GM12878 (cell line): Measurements from ENCODE around the gene TLNRD1. TPM values are rescaled to one million over a fixed set of nuclear protein-coding genes. Genes with fewer than 3 reads are reported as not detected.
A peak's percentile ranks its signal among the peaks of the same experiment; 100 is the strongest.

ENCODE experiments used
- ATAC-seq: fragments of 200-7000 bp; cut with Tn5 transposase; 3 replicates; pipeline ENCODE4 v1.9.1; 2020; ENCODE audit warnings: mild to moderate bottlenecking, moderate library complexity
- BruUV-seq: library from RNA; stranded (reverse); fragments of 400-500 nt; replicated peaks from 2 replicates; lab custom pipeline; 2021; lab: Mats Ljungman, UMichigan
- CTCF ChIA-PET: fragments of 300-600 bp; sonication (Branson Sonifier 250); formaldehyde crosslinking; extraction: SDS; loops from one replicate; lab custom pipeline; 2021; ENCODE audit warnings: inconsistent platforms; lab: Yijun Ruan, JAX
- POLR2A ChIA-PET: fragments of 350-600 bp; formaldehyde crosslinking; extraction: SDS; loops from one replicate; lab custom pipeline; 2021; ENCODE audit warnings: inconsistent platforms; lab: Charles Lee
- RAD21 ChIA-PET: fragments of 300-600 bp; sonication (Branson Sonifier 250); formaldehyde crosslinking; loops from one replicate; lab custom pipeline; 2023; ENCODE audit warnings: antibody characterized with exemption; ENCODE audit not compliant: unreplicated experiment; lab: Charles Lee
- SMC1A ChIA-PET: fragments of 300-600 bp; sonication (Branson Sonifier 250); formaldehyde crosslinking; loops from one replicate; lab custom pipeline; 2023; ENCODE audit not compliant: unreplicated experiment, uncharacterized antibody; lab: Charles Lee
- DNase-seq: peaks from one replicate; pipeline ENCODE4 v3.0.0-alpha.2; 2011; ENCODE audit warnings: low read depth, low spot score
- FAIRE-seq: peaks from 3 replicates; lab custom pipeline; 2011; peaks lifted over from hg19 to GRCh38; lab: Jason Lieb, UNC
- H2AFZ ChIP-seq: 2 replicates; pipeline ENCODE4 v1.6.0; 2011; ENCODE audit warnings: low read depth, low read length, control low read depth; ENCODE audit not compliant: control insufficient read depth
- H3K27ac ChIP-seq: 2 replicates; pipeline ENCODE4 v1.5.1; 2011; ENCODE audit warnings: control low read depth; ENCODE audit not compliant: control insufficient read depth, insufficient read depth
- H3K27me3 ChIP-seq, 2 experiments: replicated peaks in 1 of 2; 2 replicates each; pipeline versions ENCODE4 v1.6.0 to v1.6.1; 2011; ENCODE audit warnings: low read length in 1 of 2; ENCODE audit not compliant: control insufficient read depth in 2 of 2, insufficient read depth in 2 of 2
- H3K36me3 ChIP-seq, 2 experiments: 2 replicates each; pipeline ENCODE4 v1.5.1; 2011; ENCODE audit warnings: low read length in 1 of 2; ENCODE audit not compliant: control insufficient read depth in 2 of 2, insufficient read depth in 2 of 2
- H3K4me1 ChIP-seq: 2 replicates; pipeline ENCODE4 v1.6.1; 2011; ENCODE audit warnings: mild to moderate bottlenecking, low read length, moderate library complexity, mixed read lengths; ENCODE audit not compliant: control insufficient read depth, insufficient read depth
- H3K4me2 ChIP-seq: 2 replicates; pipeline ENCODE4 v1.6.0; 2011; ENCODE audit warnings: control low read depth; ENCODE audit not compliant: control insufficient read depth, insufficient read depth
- H3K4me3 ChIP-seq: fragments of 200-600 bp; sonication (generic); 2 replicates; pipeline ENCODE4 v1.5.1; 2016
- H3K79me2 ChIP-seq: 2 replicates; pipeline ENCODE4 v1.6.0; 2011; ENCODE audit warnings: low read length; ENCODE audit not compliant: control insufficient read depth, insufficient read depth
- H3K9ac ChIP-seq: 2 replicates; pipeline ENCODE4 v1.8.0; 2011; ENCODE audit warnings: low read length, control low read depth, mixed read lengths; ENCODE audit not compliant: control insufficient read depth, insufficient read depth
- H3K9me3 ChIP-seq: replicated peaks from 3 replicates; pipeline ENCODE4 v1.5.1; 2011; ENCODE audit warnings: mild to moderate bottlenecking, low read length; ENCODE audit not compliant: control insufficient read depth, insufficient read depth
- H4K20me1 ChIP-seq: 2 replicates; pipeline ENCODE4 v1.6.0; 2011; ENCODE audit not compliant: control insufficient read depth, insufficient read depth
- CTCF ChIP-seq, 3 experiments: IDR thresholded peaks in 2 of 3; conservative IDR thresholded peaks in 1 of 3; 2 replicates each; pipeline ENCODE4 v1.5.1; 2011; ENCODE audit warnings: low read depth in 3 of 3, low read length in 3 of 3, mild to moderate bottlenecking in 3 of 3, control low read depth in 2 of 3, moderate library complexity in 2 of 3, inconsistent platforms in 1 of 3, mixed read lengths in 1 of 3; ENCODE audit not compliant: control insufficient read depth in 2 of 3, insufficient read depth in 1 of 3; ENCODE audit errors: extremely low read depth in 1 of 3
- ELK1 ChIP-seq: IDR thresholded peaks from 2 replicates; pipeline ENCODE4 v1.6.1; 2012; ENCODE audit warnings: low read depth, low read length, improper control_type of control experiment
- JUNB ChIP-seq: IDR thresholded peaks from 2 replicates; pipeline ENCODE4 v1.6.1; 2016; ENCODE audit warnings: antibody characterized with exemption, mild to moderate bottlenecking
- MEF2B ChIP-seq: fragments of 450-650 bp; IDR thresholded peaks from 2 replicates; pipeline ENCODE4 v1.6.1; 2018; ENCODE audit warnings: mild to moderate bottlenecking, moderate library complexity; ENCODE audit not compliant: partially characterized antibody, poor library complexity, severe bottlenecking
- RCOR1 ChIP-seq: conservative IDR thresholded peaks from 2 replicates; pipeline ENCODE4 v1.6.1; 2012; ENCODE audit warnings: low read depth, low read length, improper control_type of control experiment
- RFX5 ChIP-seq: IDR thresholded peaks from 2 replicates; pipeline ENCODE4 v1.6.1; 2011; ENCODE audit warnings: low read depth, low read length, improper control_type of control experiment
- SMAD1 ChIP-seq: fragments of 450-650 bp; IDR thresholded peaks from 2 replicates; pipeline ENCODE4 v1.6.1; 2018; ENCODE audit warnings: mild to moderate bottlenecking, low read depth; ENCODE audit not compliant: partially characterized antibody
- STAT3 ChIP-seq: IDR thresholded peaks from 2 replicates; pipeline ENCODE4 v1.6.1; 2011; ENCODE audit warnings: low read depth, low read length, improper control_type of control experiment
- YY1 ChIP-seq: IDR thresholded peaks from 2 replicates; pipeline ENCODE4 v1.6.1; 2011; ENCODE audit warnings: low read depth, mild to moderate bottlenecking, low read length
- ZBTB33 ChIP-seq: fragments of 450-650 bp; IDR thresholded peaks from 2 replicates; pipeline ENCODE4 v1.6.1; 2017; ENCODE audit warnings: mild to moderate bottlenecking
- ZNF274 ChIP-seq: IDR thresholded peaks from one replicate; pipeline ENCODE4 v1.8.0; 2011; ENCODE audit not compliant: insufficient read length, insufficient read depth
- WGBS: methylation state at CpG from one replicate; pipeline ENCODE4 v1.1.6; 2016; ENCODE audit warnings: low lambda C conversion rate; ENCODE audit not compliant: insufficient replicate concordance, insufficient coverage; ENCODE audit errors: missing lambda C conversion rate; 5-methylcytosine and 5-hydroxymethylcytosine counted together
- in situ Hi-C: fragments of 300-500 bp; cut with MboI; formaldehyde crosslinking; loops from 9 replicates; pipeline ENCODE4 v1.14.3; 2018; ENCODE audit warnings: mixed read lengths
- intact Hi-C: fragments of 100-400 bp; cut with micrococcal nuclease; formaldehyde crosslinking; loops from one replicate; pipeline ENCODE4 v1.14.2; 2022; ENCODE audit not compliant: unreplicated experiment
- polyA plus RNA-seq, 11 experiments: library from polyadenylated mRNA; depleted of rRNA in 4 of 11; unstranded in 6 of 11; stranded (reverse) in 5 of 11; fragments of >200 nt; fragmentation: Nextera tagmentation in 4 of 11; fragmentation: Illumina TruSeq in 1 of 11; extraction: Ambion mirVana in 4 of 11; extraction: Trizol in 1 of 11; gene quantifications; 1 replicate in 1 of 11; 2 replicates in 10 of 11; pipeline versions ENCODE4 v1.2.1 to v1.2.3, GENCODE V29; 2011 to 2016; ENCODE audit warnings: inconsistent platforms in 2 of 11, missing spikeins in 2 of 11, low read depth in 1 of 11
- total RNA-seq, 4 experiments: library from RNA; depleted of rRNA in 3 of 4; stranded (reverse); fragments of >200 nt in 3 of 4; fragmentation: Illumina TruSeq in 1 of 4; extraction: Trizol in 1 of 4; gene quantifications; 2 replicates each; pipeline versions ENCODE4 v1.2.1 to v1.2.3, GENCODE V29; 2013 to 2021

Gene TLNRD1
- total and polyA plus RNA-seq, 10 of the 15 experiments (the other 5 are each of a cell fraction or from before 2014, with no cell fraction given), result 2.5 to 44.8 (median 9.1) TPM

- TF ChIP-seq STAT3, result no peak
- TF ChIP-seq JUNB, result no peak
- TF ChIP-seq SMAD1, result no peak
- TF ChIP-seq ELK1, result no peak
- TF ChIP-seq ZNF274, result no peak
- no peak for TF ChIP-seq ZBTB33
- no peak for TF ChIP-seq MEF2B
- no peak for TF ChIP-seq RFX5
- no peak for TF ChIP-seq YY1
- TF ChIP-seq CTCF (IDR thresholded peaks at IDR 0.05 in 2 of 3, conservative IDR thresholded peaks at IDR 0.05 in 1 of 3; ENCODE audit: control insufficient read depth in 2 of 3, extremely low read depth in 1 of 3, insufficient read depth in 1 of 3, low read depth in 3 of 3, low read length in 3 of 3), result no peak
- TF ChIP-seq RCOR1, result no peak
- Histone ChIP-seq H3K4me2 (no peak overlapping the region), H4K20me1 (no peaks in the 10 kb centered on the region), H3K9ac (no peak overlapping the region), H3K36me3 (no peaks in the 10 kb centered on the region), H2AFZ (peak overlapping the region; percentile 3; the same call in 1 of the 2 replicates), H3K27me3 (no peaks in the 10 kb centered on the region), H3K27ac (no peak overlapping the region), H3K4me1 (peaks cover 13% of the 10 kb centered on the region), H3K9me3 (no peaks in the 10 kb centered on the region; the same call in 1 of the 3 replicates), H3K79me2 (no peaks in the 10 kb centered on the region), H3K4me3 (no peak overlapping the region)
- intact Hi-C loops (no loop called here), in situ Hi-C loops (no loop called here)
- no peak for DNase-seq
- ChIA-PET SMC1A (interaction anchor here (1.0 to 1.3 kb wide), 2 partner anchors 14 to 27 kb away, joined by 3 read pairs; no protein-coding TSS in a partner anchor), POLR2A (interaction anchor here (0.6 to 1.2 kb wide), 2 partner anchors 49 to 303 kb away, joined by 3 to 4 read pairs; no protein-coding TSS in a partner anchor), RAD21 (interaction anchor here (2.1 kb wide), 1 partner anchor 26 kb away, joined by 7 read pairs; no protein-coding TSS in a partner anchor), CTCF (interaction anchor here (0.7 kb wide), 1 partner anchor 41 kb away, joined by 3 read pairs; no protein-coding TSS in a partner anchor)
- WGBS, result 52% methylated on average over 4 of the region's 4 CpGs
- no TSS peak for BruUV-seq
- FAIRE-seq, result peak; percentile 41
- peak; percentile 34; the same call in 2 of the 3 replicates for ATAC-seq
Measured at GRCh38 chr15:81050805-81051204, 50.1 kb downstream of the TLNRD1 start.
